SK-N-SH treated with all-trans-retinoic acid at 6 μM for 48 hours (cell line): Measurements from ENCODE around the gene IFNGR1.

ENCODE experiments used
- ATAC-seq: fragments of 200-7000 bp; cut with Tn5 transposase; 3 replicates; pipeline ENCODE4 v1.9.1; 2020; ENCODE audit warnings: mild to moderate bottlenecking, moderate library complexity
- ARNTL ChIP-seq: fragments of 450-650 bp; formaldehyde crosslinking; IDR thresholded peaks from 2 replicates; pipeline ENCODE4 v1.5.0; 2020; ENCODE audit warnings: low read depth, mild to moderate bottlenecking, moderate library complexity, borderline replicate concordance
- CREB5 ChIP-seq: fragments of 250-450 bp; sonication (Bioruptor Pico); IDR thresholded peaks from 2 replicates; pipeline ENCODE4 v1.5.1; 2020; ENCODE audit warnings: low read depth, mild to moderate bottlenecking, moderate library complexity
- CSRNP3 ChIP-seq: fragments of 250-450 bp; sonication (Bioruptor Pico); IDR thresholded peaks from 2 replicates; pipeline ENCODE4 v1.5.1; 2021; ENCODE audit warnings: mild to moderate bottlenecking, moderate library complexity
- ESRRG ChIP-seq: fragments of 250-450 bp; sonication (Bioruptor Pico); IDR thresholded peaks from 2 replicates; pipeline ENCODE4 v1.6.1; 2021; ENCODE audit warnings: mild to moderate bottlenecking
- GLIS3 ChIP-seq: fragments of 250-450 bp; sonication (Bioruptor Pico); IDR thresholded peaks from 2 replicates; pipeline ENCODE4 v1.5.0; 2020; ENCODE audit warnings: mild to moderate bottlenecking, moderate library complexity
- OSR1 ChIP-seq: fragments of 250-450 bp; sonication (Bioruptor Pico); IDR thresholded peaks from 2 replicates; pipeline ENCODE4 v1.8.0; 2022; ENCODE audit warnings: moderate library complexity, mild to moderate bottlenecking, inconsistent platforms
- PATZ1 ChIP-seq: fragments of 250-450 bp; sonication (Bioruptor Pico); IDR thresholded peaks from 2 replicates; pipeline ENCODE4 v1.8.0; 2020; ENCODE audit warnings: mild to moderate bottlenecking, moderate library complexity, borderline replicate concordance
- PPARA ChIP-seq: fragments of 250-450 bp; sonication (Bioruptor Pico); IDR thresholded peaks from 2 replicates; pipeline ENCODE4 v1.5.0; 2020; ENCODE audit warnings: mild to moderate bottlenecking, borderline replicate concordance
- SNAI2 ChIP-seq: fragments of 250-450 bp; sonication (Bioruptor Pico); IDR thresholded peaks from 2 replicates; pipeline ENCODE4 v1.5.0; 2020; ENCODE audit warnings: mild to moderate bottlenecking, moderate library complexity
- TCF4 ChIP-seq: fragments of 250-450 bp; sonication (Bioruptor Pico); IDR thresholded peaks from 2 replicates; pipeline ENCODE4 v1.8.0; 2021; ENCODE audit warnings: mild to moderate bottlenecking, moderate library complexity, borderline replicate concordance
- TOX ChIP-seq: fragments of 250-450 bp; sonication (Bioruptor Pico); IDR thresholded peaks from 2 replicates; pipeline ENCODE4 v1.8.0; 2021; ENCODE audit warnings: mild to moderate bottlenecking, moderate library complexity, borderline replicate concordance
- ZFP30 ChIP-seq: fragments of 450-650 bp; formaldehyde crosslinking; IDR thresholded peaks from 2 replicates; pipeline ENCODE4 v1.5.0; 2022; ENCODE audit warnings: mild to moderate bottlenecking, moderate library complexity
- ZNF70 ChIP-seq: fragments of 450-650 bp; formaldehyde crosslinking; IDR thresholded peaks from 2 replicates; pipeline ENCODE4 v1.5.0; 2020; ENCODE audit warnings: mild to moderate bottlenecking, moderate library complexity
- ZNF8 ChIP-seq: fragments of 450-650 bp; formaldehyde crosslinking; IDR thresholded peaks from 2 replicates; pipeline ENCODE4 v1.5.0; 2020; ENCODE audit warnings: mild to moderate bottlenecking, moderate library complexity
- TF ChIP-seq, protein P1 (sequence below): fragments of 250-450 bp; sonication (Bioruptor Pico); IDR thresholded peaks from 2 replicates; pipeline ENCODE4 v1.5.0; 2020; ENCODE audit warnings: mild to moderate bottlenecking, moderate library complexity

IFNGR1 gene

GRCh38 chr6:137264311-137265075, 45.3 kb upstream of the IFNGR1 start:
- ATAC-seq, result no peak
- TF ChIP-seq PPARA (CRISPR knock-in tag), result no peak
- TF ChIP-seq CSRNP3 (CRISPR knock-in tag), result no peak
- TF ChIP-seq SNAI2, result no peak
- no peak for TF ChIP-seq OSR1 (CRISPR knock-in tag)
- TF ChIP-seq, all 23 proteins: peak for 0

- no peak for TF ChIP-seq GLIS3 (CRISPR knock-in tag)
- no peak for TF ChIP-seq ARNTL (CRISPR knock-in tag)
- ATAC-seq, result no peak
Observed at GRCh38 chr6:137261761-137262160, 42.6 kb upstream of the IFNGR1 start.

DNA sequence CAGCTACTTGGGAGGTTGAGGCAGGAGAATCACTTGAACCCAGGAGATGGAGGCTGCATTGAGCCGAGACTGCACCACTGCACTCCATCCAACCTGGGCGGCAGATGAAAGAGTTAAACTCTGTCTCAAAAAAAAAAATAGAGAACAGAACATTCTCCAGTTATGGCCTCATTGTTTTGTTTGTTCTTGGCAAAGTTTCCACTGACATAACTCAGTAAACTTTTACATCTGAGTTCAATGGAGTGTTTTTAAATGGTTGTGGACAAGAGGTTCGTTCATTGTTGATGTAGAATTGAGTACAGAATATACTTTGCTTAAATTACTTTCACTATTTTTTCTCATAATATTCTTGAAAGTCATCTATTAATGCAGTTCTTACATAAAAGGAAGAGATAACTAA, 42.2 kb upstream of the IFNGR1 start:
- no peak for ATAC-seq
- TF ChIP-seq TOX (CRISPR knock-in tag) (no peak), ESRRG (no peak), CREB5 (CRISPR knock-in tag) (no peak)
- TF ChIP-seq, protein P1, sequence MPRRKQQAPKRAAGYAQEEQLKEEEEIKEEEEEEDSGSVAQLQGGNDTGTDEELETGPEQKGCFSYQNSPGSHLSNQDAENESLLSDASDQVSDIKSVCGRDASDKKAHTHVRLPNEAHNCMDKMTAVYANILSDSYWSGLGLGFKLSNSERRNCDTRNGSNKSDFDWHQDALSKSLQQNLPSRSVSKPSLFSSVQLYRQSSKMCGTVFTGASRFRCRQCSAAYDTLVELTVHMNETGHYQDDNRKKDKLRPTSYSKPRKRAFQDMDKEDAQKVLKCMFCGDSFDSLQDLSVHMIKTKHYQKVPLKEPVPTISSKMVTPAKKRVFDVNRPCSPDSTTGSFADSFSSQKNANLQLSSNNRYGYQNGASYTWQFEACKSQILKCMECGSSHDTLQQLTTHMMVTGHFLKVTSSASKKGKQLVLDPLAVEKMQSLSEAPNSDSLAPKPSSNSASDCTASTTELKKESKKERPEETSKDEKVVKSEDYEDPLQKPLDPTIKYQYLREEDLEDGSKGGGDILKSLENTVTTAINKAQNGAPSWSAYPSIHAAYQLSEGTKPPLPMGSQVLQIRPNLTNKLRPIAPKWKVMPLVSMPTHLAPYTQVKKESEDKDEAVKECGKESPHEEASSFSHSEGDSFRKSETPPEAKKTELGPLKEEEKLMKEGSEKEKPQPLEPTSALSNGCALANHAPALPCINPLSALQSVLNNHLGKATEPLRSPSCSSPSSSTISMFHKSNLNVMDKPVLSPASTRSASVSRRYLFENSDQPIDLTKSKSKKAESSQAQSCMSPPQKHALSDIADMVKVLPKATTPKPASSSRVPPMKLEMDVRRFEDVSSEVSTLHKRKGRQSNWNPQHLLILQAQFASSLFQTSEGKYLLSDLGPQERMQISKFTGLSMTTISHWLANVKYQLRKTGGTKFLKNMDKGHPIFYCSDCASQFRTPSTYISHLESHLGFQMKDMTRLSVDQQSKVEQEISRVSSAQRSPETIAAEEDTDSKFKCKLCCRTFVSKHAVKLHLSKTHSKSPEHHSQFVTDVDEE (CRISPR knock-in tag), result no peak

- TF ChIP-seq ZNF8 (CRISPR knock-in tag) (no peak), PATZ1 (CRISPR knock-in tag) (no peak), TCF4 (CRISPR knock-in tag) (no peak)
- ATAC-seq, result no peak
Observed at GRCh38 chr6:137260217-137260616, 41.0 kb upstream of the IFNGR1 start.

DNA sequence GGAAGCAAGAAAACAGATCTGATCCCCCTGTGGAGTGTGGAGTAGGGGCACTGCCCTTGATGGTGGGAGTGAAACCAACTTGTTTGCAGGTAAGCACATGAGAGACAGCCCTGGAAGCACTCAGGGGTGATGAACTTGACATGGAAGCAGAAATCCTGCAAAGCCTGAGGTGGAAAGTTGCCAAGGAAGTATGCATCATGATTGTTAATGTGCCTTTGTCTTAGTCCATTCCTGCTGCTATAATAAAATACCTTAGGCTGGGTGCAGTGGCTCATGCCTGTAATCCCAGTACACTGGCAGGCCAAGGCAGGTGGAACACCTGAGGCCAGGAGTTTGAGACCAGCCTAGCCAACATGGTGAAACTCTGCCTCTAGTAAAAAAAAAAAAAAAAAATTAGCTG, 40.2 kb upstream of the IFNGR1 start:
- no peak for ATAC-seq
- TF ChIP-seq ZFP30 (CRISPR knock-in tag), result no peak
- no peak for TF ChIP-seq ZNF70 (CRISPR knock-in tag)
- no peak for TF ChIP-seq OSR1 (CRISPR knock-in tag)
- TF ChIP-seq TOX (CRISPR knock-in tag), result no peak
- TF ChIP-seq CSRNP3 (CRISPR knock-in tag), result no peak
